ENCODE data around the gene PRKG1. TPM values are rescaled to one million over a fixed set of nuclear protein-coding genes. Genes with fewer than 3 reads are reported as not detected.

PRKG1 gene
- total RNA-seq, 1 experiment from 2014 or later, result 10.4 TPM

GRCh38 chr10:52346394-52347326 lies 1272.4 kb downstream of the PRKG1 start:
- Mint-ChIP-seq H3K36me3 (ENCODE audit: insufficient read depth in 1 of 3, low read depth in 3 of 3) (no peaks in the 10 kb centered on the region), H3K9me3 (no peaks in the 10 kb centered on the region), H3K27ac (no peak overlapping the region; a peak in 1 of 7 replicates), H3K4me3 (no peak overlapping the region), H3K4me1 (no peaks in the 10 kb centered on the region), H3K27me3 (ENCODE audit: low read depth) (no peaks in the 10 kb centered on the region)
- H3K4me2 ChIP-seq (ENCODE audit: insufficient read depth, insufficient read length, low read length), result no peak overlapping the region
- H4K91ac ChIP-seq (ENCODE audit: insufficient read length, low read depth, low read length), result no peak overlapping the region
- H2BK20ac ChIP-seq (ENCODE audit: low read depth, low read length, poor library complexity, severe bottlenecking), result no peak overlapping the region
- DNase-seq, result no peak
- H3K9ac ChIP-seq (ENCODE audit: extremely low read depth, insufficient read length, low read length), result no peak overlapping the region
- no peak overlapping the region for H4K5ac ChIP-seq (ENCODE audit: insufficient read length, low read depth, low read length)
- H2BK5ac ChIP-seq (ENCODE audit: insufficient read length, low read length), result no peak overlapping the region
- H3K79me1 ChIP-seq (ENCODE audit: insufficient read depth, low read depth, low read length, poor library complexity, severe bottlenecking), result no peaks in the 10 kb centered on the region
- no peak overlapping the region for H3K27ac ChIP-seq (ENCODE audit: insufficient read length, low read depth, low read length)
- H4K8ac ChIP-seq (replicated peaks; ENCODE audit: insufficient read length, low read depth, low read length), result no peak overlapping the region
- H3K79me2 ChIP-seq (ENCODE audit: insufficient read depth, low read length), result no peaks in the 10 kb centered on the region
- H3K23ac ChIP-seq (ENCODE audit: insufficient read length, low read depth, low read length), result no peak overlapping the region
- no peak overlapping the region for H3K56ac ChIP-seq (ENCODE audit: insufficient read length, low read depth, low read length)
- WGBS (ENCODE audit: extremely low coverage, insufficient read length, low lambda C conversion rate), result no CpG with 5 or more reads among the region's 27 CpGs
- no peak overlapping the region for H2BK12ac ChIP-seq (ENCODE audit: insufficient read length, low read depth, low read length)
- no peak overlapping the region for H3K18ac ChIP-seq (ENCODE audit: insufficient read length, low read depth, low read length)
- no peak overlapping the region for H2BK15ac ChIP-seq (ENCODE audit: low read depth, low read length)
- no peak overlapping the region for H3K4ac ChIP-seq (ENCODE audit: low read depth, low read length)
- H3T11ph ChIP-seq (ENCODE audit: low read length), result no peak overlapping the region
- H3K9me3 ChIP-seq (ENCODE audit: control insufficient read depth, low read depth, low read length), result no peaks in the 10 kb centered on the region
- TF ChIP-seq CTCF (conservative IDR thresholded peaks at IDR 0.05), result no peak
- no peak overlapping the region for H2BK120ac ChIP-seq (ENCODE audit: low read depth, low read length, poor library complexity, severe bottlenecking)
- no peak overlapping the region for H3K14ac ChIP-seq (ENCODE audit: insufficient read depth, low read length)
- no peaks in the 10 kb centered on the region for H3K4me1 ChIP-seq (ENCODE audit: insufficient read depth, low read length)
- no peaks in the 10 kb centered on the region for H3K27me3 ChIP-seq (ENCODE audit: insufficient read depth, low read length)
- H2AFZ ChIP-seq (ENCODE audit: low read length), result no peak overlapping the region
- H2AK5ac ChIP-seq (ENCODE audit: insufficient read length, low read length), result no peak overlapping the region
- H3K23me2 ChIP-seq (ENCODE audit: insufficient read length, low read depth, low read length, poor library complexity, severe bottlenecking), result no peaks in the 10 kb centered on the region
- no peaks in the 10 kb centered on the region for H4K20me1 ChIP-seq (ENCODE audit: control insufficient read depth, insufficient read depth, insufficient read length)

All from H9 (cell line).